ENCODE results near the gene ADAD2.

The ADAD2 gene

DNA sequence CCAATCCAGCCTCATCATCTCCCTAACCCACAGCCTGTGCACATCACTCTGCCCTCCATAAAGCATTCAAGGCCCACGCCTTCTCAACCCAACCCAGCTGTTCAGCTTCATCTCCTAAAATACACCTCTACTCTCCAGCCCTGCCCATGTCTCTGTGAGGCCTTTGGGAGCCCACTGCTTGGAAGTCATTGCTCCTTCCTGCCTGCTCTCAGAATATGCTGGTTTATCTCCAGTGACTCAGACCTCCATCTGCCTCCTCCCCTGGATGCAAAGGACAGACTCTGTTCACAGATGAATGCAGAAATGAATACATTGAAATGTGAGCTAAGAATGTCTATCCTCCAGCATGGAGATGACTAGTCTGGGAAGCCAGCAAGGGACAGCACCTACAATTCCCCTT lies 29.9 kb downstream of the ADAD2 start:
- FAIRE-seq (no peak), DNase-seq (ENCODE audit: low spot score) (peak; percentile 32)

DNA sequence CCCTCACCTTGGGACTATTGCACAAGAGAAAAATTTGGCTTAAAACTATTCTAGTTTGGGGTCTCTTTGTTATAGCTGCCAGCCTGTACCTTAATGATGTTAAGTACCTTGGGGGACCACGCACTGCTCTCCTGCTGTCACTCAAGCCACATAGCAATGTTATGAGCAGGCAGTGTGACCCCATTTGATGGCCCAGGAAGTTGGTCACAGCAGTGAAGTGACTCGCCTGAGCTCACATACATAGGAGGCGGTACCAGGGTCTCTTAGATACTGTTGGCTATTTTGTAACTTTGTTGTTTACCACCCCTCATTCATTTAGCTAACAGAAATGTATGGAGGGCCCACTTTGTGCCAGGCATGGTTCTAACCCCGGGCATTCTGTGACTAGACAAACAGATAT lies 32.5 kb downstream of the ADAD2 start:
- FAIRE-seq (no peak), DNase-seq (ENCODE audit: low spot score) (peak; percentile 45)

DNA sequence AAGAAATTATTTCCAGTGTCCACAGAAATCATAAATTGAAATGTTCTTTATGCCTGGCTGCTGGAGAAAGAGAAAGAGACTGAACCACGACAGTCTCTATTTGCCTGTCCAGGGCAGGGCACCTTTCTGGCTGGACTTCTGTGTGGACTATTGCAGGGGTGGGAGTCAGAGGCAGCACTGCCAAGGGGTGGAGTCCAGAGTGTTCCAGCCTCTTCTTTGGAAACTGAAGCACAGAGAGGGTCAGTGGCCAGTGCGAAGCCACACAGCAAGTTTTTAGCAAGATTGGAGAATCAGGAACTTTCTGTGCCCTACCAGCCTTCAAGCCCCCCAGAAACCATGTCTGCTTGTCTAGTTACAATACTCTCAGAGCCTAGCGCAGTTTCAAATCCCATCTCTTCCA lies 33.6 kb downstream of the ADAD2 start:
- FAIRE-seq (no peak), DNase-seq (ENCODE audit: low spot score) (no peak)

DNA sequence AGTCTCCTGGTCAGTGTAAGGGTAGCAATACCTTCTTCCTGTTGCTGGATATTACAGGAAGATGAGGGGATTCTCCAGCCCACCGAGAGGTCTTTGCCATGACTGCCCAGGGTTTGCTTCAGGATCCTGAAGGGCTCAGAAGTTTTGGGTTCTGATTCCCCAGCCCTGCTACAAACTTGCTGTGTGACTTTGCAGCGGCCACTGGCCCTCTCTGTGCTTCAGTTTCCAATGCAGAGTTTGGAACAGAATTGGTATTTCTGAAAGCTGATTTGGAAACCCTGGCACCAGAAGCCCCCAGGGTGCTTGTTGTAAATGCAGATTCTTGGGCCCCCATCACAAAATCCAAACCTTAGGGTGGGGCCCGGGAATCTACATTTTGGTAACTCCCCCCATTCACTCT lies 34.2 kb downstream of the ADAD2 start:
- DNase-seq (ENCODE audit: low spot score) (no peak), FAIRE-seq (no peak)

DNA sequence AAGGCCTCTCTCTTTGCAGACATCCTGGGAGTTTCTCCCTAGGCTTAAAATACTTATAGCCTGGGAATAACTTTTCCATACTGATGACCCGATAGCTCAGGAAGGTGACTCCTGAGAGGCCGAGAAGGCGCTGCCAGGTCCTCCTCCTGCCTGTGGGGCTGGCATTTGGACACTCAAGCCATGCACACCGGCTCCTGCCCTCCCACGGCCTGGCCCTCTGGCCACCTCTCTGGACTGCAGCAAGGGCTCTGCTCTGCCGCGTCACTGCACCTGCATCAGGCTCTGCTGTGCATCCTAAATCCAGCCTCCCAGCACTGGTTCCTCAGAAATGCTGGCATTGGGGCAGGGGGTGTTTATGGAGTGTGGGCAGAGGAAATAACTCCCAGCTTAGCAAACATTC lies 34.6 kb downstream of the ADAD2 start:
- no peak for FAIRE-seq
- DNase-seq (ENCODE audit: low spot score): no peak

DNA sequence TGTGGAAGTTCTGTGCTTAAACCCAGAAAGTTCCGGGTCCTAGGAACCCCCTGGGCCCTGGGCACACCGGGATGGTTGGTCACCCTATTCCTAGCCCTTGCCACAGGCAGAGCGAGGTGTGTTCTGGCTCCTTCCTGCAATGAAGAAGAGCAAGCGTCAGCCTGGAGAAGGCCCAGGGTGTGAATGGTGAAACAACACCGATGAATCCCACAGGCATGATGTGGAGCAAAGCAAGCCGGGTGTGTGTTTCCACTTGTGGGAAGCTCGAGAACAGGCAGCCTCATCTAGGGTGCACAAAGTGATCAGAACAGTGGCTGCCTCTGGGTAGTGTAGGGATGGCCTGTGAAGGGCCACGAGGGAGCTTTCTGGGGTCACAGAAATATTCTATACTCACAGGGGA lies 35.1 kb downstream of the ADAD2 start:
- FAIRE-seq: no peak

DNA sequence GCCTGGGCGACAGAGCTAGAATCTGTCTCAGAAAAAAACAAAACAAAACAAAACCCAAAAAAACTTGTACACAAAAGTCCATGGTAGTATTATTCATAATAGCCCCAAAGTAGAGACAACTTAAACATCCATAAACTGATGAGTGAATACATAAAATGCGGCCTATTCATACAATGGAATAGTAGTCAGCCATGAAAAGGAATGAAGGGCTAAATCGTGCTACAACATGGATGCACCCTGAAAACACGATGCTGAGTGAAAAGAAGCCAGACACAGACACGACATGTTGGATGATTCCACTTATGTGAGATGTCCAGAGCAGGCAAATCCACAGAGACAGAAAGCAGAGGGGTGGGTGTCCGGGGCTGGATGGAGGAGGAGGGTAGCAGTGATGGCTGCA lies 36.6 kb downstream of the ADAD2 start:
- DNase-seq (ENCODE audit: low spot score) (no peak), FAIRE-seq (no peak)

More for the DNA sequence above, 35.1 kb downstream of the ADAD2 start:
- no peak for DNase-seq (ENCODE audit: low spot score)

DNA sequence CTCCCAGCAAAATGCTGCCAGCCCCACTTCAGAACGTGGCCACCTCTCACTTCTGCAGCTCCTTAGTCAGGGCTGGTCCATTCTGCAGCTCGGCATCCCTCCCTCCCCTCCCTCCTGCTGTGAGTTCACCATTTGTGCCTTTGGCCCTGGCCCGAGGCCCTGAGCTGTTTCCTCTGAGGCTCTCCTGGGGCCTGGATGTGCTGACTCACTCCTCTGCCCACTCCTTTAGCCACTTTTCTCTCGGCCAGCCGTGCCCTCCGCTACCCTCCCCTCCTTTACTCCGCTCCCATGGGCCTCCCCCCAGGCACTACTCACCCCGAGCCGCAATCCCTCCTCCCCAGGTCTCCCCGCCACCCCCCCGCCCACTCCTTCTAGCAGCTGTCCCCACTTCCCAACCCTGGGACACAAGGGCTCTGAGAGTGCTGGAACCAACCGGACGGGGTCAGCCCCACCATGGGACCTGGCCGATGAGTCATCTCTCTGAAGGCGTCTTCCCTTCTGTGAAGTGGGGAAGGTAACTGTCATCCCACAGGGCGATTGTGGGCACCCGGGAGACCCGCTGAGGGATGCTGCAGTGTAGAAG lies 37.4 kb downstream of the ADAD2 start:
- DNase-seq (ENCODE audit: low spot score): peak; percentile 92
- FAIRE-seq: peak; percentile 83

DNA sequence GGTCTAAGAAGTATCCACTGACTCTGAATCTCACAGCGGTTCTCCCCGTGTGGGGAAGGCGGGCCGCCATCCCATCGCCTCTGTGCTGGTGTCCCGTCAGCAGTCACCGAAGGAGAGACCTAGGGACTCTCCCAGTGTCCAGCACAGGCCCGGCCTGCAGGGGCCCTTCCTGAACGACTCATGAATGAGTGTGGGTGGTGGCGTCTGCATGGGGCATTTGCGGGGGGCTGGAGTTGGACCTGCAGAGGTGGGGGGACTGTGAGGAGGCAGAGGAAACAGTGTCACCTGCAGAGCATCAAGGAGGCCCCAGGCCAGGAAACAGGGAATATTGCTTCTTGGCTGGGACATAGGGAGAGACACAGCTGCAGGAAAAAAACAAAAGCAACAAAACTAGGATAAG lies 38.5 kb downstream of the ADAD2 start:
- FAIRE-seq: no peak
- DNase-seq (ENCODE audit: low spot score): no peak

DNA sequence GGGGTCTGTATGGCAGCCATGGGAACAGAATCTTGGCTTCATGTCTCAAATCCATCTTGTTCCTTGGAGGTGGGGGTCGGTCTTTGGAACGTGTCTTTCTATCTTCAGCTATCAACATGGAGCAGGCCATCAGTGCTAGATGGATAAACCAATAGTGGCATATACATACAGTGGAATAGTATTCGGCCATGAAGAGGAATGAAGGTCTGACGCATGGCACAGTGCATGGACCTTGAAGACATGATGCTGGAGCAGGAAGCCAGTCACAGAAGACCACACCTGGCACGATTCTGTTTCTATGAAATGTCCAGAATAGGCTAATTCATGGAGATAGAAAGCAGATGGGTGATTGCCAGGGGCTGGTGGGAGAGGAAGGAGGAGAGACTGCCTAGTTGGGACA lies 41.1 kb downstream of the ADAD2 start:
- no peak for FAIRE-seq
- no peak for DNase-seq (ENCODE audit: low spot score)

DNA sequence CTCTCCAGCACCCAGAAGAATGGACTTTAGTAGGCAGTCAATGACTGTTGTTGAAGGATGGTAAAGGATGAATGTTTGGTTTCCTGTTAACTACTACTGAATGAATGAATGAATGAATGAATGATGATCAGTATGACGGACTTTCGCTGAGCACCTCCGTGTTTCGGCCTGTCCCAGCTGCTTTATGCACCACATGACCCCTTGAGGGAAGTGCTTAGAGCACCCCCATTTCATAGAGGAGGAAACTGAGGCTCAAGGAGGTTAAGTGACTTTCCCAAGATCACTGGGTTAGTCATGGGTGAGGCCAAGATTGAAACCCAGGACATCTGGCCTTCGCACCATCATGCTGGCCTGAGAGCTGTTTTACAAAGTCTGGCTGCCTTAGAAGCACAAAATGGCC lies 42.0 kb downstream of the ADAD2 start:
- no peak for FAIRE-seq
- no peak for DNase-seq (ENCODE audit: low spot score)

DNA sequence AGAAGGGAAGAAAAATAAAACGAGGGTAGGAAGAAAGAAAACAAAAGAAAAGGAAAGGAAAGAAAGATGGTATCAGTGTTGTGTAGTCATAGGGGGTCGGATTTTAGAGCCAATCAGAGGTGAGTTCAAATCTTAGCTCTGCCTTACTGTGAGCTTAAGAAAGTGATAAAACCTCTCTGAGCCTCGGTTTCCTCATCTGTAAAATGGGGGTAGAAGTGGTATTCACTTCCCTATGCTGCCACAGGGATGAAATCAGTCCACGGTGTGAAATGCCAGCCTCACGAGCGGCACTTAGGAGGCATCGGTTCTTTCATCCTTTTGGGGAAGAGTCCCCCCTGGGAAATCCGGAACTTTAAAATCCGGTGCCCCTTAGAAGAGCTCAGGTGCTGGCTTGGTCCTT lies 42.8 kb downstream of the ADAD2 start:
- FAIRE-seq (no peak), DNase-seq (ENCODE audit: low spot score) (no peak)

DNA sequence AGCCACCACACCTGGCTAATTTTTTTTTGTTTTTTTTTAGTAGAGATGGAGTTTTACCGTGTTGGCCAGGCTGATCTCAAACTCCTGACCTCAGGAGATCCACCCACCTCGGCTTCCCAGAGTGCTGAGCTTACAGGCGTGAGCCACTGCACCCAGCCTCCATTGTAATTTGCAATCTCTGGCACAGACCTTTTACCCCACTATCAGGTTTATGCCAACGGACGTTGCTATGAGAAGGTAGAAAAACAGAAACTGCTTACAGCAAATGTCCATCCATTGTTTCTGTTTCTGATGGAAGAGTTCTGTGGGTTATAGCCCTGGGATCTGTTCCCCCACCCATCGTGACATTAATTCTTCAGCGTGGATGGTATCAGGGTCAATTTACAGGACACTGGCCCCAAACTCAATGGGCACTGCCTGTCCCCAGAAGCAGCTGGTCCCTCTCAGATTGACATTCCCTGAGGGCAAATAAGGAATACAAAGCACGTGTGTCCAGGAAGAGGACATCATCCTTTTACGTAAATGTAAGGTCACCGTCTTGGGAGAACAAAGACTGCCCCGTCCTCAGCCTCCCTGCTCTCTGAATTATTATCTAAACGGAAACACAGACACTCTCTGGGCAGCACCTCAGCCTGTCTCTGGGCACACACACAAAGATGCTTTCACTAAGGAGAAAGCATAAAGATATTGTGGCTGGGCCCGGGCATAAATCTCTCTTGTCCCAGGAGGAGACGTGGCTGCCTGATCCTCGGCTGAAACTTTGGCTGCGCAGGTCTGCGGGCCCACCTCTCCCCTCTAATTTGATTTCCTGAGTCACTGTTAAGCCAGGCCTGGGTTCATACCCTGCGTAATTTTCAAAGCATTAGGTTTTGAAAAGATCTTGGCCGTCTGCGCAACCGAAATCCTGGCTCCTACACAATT lies 43.6 kb downstream of the ADAD2 start:
- no peak for DNase-seq (ENCODE audit: low spot score)
- no peak for FAIRE-seq

DNA sequence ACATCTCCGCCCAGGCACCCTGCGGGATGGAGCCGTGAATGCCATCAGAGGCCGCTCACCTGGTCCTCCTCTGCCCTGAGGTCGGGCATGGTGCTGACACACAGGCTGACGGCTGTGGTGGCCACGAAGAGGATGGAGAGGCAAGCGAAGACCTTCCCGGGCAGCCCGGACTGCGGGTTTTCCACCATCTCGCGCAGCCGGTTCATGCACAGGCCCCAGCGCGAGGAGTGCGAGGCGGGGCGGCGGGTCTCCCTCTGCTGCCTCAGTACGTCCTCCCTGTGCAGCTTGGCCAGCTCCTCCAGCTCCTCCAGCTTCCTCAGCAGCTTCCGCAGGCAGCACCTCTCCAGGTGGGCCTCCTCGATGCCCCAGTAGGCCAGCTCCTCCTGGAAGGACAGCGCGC lies 45.7 kb downstream of the ADAD2 start:
- DNase-seq (ENCODE audit: low spot score) (no peak), FAIRE-seq (no peak)

DNA sequence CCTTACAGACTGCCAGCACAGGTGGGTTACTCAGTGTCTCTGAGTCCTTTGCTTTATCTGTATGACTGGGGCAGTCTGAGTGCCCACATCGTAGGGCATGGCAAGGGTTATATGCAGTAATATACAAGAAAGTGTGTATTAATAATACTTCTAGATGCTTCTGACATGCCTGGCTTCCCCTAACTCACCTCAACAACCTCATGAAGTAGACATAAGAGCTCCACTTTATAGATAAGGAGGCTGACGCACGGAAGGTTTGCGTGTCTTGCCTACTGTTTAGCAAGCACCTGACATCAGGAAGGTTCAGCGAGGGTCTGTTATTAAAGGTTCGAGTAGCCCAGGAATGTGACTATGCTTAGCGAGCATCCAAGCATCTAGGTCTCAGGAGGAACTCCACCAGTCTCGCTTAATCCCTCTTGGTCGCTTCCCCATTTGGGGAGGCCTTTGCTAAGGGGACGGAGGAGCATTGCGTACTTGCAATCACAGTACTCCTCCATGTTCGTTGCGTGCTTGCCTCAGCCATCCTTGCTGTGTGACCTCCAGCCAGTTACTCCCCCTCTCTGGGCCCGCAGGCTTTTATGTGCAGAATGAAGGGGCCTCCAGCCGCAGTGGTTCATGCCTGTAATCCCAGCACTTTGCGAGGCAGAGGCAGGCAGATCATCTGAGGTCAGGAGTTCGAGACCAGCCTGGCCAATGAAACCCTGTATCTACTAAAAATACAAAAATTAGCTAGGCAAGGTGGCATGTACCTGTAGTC lies 47.2 kb downstream of the ADAD2 start:
- no peak for DNase-seq (ENCODE audit: low spot score)
- no peak for FAIRE-seq

DNA sequence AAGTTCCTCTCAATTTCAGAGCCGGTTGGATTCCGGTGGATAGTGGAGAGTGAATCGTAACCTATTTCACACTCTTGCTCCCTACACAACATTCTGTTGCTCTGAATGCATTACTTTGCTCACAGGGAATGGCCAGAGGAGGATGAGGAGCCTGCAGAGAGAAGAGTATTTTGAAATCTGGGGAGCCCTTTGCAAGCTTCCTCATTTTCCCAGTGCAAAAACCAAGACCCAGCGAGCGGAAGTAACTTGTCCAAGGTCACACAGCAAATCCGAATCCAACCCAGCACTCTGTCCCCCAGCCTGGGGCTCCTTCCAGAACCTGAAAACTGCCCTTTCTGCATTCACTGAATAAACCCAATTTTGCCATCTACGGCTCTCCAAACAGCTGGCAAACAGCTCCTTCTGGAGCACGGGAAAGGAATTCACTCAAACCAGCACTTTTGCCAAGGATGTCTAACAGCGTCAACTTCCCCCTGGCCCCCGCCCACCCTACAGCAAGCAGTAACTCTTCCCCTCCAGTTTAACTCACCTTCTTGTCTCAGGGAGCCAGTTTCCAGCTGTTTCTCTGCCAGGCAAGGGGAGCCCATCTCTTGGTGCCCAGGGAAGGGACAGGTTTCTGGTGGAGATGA lies 48.3 kb downstream of the ADAD2 start:
- no peak for FAIRE-seq
- no peak for DNase-seq (ENCODE audit: low spot score)

DNA sequence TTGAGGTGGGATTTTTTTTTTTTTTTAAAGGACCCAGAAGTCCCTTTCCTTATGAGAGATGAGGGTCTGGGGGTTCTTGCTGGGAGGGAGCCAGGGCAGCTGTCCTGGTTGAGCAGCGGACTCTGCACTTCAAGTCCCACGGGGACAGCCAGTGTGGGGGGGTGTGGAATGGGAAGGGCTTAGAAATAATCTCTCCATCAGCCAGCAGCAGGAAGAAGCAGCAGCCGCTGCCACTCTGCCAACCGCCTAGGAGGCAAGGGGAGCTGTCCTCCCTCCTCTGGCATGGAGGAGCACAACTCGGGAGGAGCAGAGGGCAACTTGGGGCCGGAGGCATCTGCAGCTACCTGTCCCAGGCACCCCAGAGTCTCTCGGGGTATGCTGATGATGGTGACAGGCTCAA lies 49.0 kb downstream of the ADAD2 start, which contains the start of gene KCNG4:
Gene KCNG4 (minus strand): TSS at position 104 of the 400 bp plus-strand sequence. CDS start 2,527 bp downstream, outside the sequence.
- FAIRE-seq (no peak), DNase-seq (ENCODE audit: low spot score) (no peak)

DNA sequence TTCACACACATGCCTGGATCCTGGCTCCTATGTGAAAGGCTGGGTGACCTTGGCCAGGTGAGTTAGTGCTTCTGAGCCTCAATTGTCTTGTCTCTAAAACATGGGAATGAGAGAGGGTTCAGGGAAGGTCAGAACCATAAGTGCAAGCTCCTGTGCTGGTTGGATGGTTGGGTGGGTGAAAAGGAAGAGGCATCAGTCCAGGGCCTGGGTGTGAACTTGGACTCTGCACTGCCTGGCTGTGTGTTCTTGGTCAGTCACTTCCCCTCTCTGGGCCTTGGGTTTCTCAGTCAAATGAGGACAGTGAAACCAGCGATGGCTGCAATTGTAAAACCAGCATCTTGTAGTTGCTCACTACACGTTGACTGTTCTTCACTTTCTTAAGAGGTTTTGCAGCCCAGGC lies 49.5 kb downstream of the ADAD2 start:
- FAIRE-seq: no peak
- DNase-seq (ENCODE audit: low spot score): no peak

DNA sequence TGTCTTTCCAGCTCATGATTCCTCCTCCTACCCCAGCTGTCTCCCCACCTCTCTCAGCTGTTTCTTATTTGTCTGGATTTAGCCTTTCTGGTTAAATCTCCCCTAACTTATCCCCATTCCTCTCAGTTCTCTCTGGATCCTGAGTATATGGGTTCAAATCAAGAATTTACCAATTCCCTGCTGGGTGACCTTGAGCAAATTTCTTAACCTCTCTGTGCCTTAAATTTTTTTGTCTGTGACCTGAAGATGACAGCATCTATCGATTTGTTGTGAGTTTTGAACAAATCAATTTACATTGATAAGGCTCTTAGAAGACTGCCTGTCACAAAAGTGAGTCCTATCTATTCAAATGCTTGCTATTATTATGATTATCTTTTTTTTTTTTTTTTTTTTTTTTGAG lies 50.8 kb downstream of the ADAD2 start:
- DNase-seq (ENCODE audit: low spot score) (no peak), FAIRE-seq (no peak)

DNA sequence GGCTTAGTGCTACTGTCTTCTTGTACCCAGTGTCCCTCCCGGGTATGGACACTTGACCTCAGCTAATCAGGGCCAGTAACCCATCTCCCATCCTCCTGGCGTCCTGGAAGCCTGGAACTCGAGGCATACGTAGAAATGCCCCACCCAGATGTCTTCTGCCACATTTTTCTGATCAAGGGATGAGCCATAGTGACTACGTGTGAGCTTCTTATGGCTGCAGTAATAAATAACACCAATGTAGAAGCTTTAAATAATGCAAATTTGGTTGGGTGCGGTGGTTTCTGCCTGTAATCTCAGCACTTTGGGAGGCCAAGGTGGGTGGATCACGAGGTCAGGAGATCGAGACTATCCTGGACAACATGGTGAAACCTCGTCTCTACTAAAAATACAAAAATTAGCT lies 51.9 kb downstream of the ADAD2 start:
- FAIRE-seq: no peak
- DNase-seq (ENCODE audit: low spot score): no peak

DNA sequence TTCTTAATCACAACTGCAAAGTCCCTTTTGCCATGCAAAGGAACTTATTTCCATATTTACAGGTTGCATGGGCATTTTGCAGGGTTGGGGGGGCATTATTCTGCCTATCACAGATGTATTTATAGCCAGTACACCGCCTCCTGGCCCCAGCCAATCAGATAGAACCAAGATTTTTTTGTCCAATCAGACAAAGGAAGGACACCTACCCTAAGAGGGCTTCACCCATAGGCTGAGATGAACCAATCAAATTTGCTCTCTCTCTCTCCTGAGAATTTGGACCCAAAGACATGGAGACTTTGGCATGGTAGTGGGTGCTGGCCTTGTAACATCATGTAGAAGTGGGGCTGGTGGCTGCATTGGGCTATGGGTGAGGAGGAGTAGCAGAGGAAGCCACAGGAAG lies 52.8 kb downstream of the ADAD2 start:
- no peak for DNase-seq (ENCODE audit: low spot score)
- FAIRE-seq: no peak

DNA sequence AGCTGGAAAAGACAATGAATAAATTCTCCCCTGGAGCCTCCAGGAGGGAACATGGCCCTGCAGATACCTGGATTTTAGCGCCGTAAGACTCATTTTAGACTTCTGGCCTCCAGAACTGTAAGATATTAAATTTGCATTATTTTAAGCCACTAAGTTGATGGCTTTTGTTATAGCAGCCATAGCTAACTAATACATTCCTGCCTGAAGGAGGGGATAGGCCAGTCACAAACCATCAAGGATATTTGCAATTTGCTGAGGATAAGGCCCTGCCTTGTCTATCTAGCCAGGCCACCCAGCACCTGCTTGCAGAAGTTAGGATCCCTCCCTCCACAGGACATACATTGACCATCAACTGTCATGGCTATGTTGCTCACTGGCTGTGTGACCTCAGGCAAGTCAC lies 53.8 kb downstream of the ADAD2 start:
- DNase-seq (ENCODE audit: low spot score) (no peak), FAIRE-seq (no peak)
